Breast epithelium (tissue), 3 donors: ENCODE data around the gene UPK3B.
"Not testable (repeated sequence)": the region's sequence is repeated elsewhere in the genome, so short reads cannot be mapped to it uniquely, and the experiment has no call there.

ENCODE experiments used
- POLR2A ChIP-seq: fragments of 450-650 bp; IDR thresholded peaks from one replicate; pipeline ENCODE4 v1.6.1; 2016; ENCODE audit warnings: antibody characterized with exemption, mild to moderate bottlenecking, moderate library complexity
- TF ChIP-seq, protein P1 (sequence below), 3 donors: fragments of 450-650 bp; IDR thresholded peaks; one replicate each; pipeline ENCODE4 v1.5.1; 2016 to 2017; ENCODE audit warnings: antibody characterized with exemption in 3 of 3, mild to moderate bottlenecking in 3 of 3, moderate library complexity in 3 of 3

DNA sequence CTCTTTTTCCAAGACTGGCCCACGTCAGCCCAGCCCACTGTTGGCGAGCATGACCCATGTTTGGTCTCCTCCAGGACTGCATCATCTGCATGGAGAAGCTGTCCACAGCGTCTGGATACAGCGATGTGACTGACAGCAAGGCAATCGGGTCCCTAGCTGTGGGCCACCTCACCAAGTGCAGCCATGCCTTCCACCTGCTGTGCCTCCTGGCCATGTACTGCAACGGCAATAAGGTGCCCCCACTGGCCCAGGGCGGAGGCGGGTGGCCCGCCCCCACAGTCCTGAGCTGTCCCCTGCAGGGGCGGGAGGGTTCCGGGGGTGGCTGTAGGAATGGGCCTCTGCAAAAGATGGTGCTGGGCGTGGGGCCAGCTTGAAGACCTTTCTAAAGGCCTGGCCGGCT is 8.1 kb upstream of the UPK3B start:
- TF ChIP-seq, protein P1, sequence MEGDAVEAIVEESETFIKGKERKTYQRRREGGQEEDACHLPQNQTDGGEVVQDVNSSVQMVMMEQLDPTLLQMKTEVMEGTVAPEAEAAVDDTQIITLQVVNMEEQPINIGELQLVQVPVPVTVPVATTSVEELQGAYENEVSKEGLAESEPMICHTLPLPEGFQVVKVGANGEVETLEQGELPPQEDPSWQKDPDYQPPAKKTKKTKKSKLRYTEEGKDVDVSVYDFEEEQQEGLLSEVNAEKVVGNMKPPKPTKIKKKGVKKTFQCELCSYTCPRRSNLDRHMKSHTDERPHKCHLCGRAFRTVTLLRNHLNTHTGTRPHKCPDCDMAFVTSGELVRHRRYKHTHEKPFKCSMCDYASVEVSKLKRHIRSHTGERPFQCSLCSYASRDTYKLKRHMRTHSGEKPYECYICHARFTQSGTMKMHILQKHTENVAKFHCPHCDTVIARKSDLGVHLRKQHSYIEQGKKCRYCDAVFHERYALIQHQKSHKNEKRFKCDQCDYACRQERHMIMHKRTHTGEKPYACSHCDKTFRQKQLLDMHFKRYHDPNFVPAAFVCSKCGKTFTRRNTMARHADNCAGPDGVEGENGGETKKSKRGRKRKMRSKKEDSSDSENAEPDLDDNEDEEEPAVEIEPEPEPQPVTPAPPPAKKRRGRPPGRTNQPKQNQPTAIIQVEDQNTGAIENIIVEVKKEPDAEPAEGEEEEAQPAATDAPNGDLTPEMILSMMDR (IDR thresholded peaks at IDR 0.05) = not testable (repeated sequence)
- TF ChIP-seq POLR2A = not testable (repeated sequence)
